ENCODE data around the gene TBC1D19. TPM values are rescaled to one million over a fixed set of nuclear protein-coding genes. Genes with fewer than 3 reads are reported as not detected.

The TBC1D19 gene
- total and polyA plus RNA-seq, 2 of the 4 experiments (the other 2 are of a cell fraction), result 9.9 to 17.6 TPM

DNA sequence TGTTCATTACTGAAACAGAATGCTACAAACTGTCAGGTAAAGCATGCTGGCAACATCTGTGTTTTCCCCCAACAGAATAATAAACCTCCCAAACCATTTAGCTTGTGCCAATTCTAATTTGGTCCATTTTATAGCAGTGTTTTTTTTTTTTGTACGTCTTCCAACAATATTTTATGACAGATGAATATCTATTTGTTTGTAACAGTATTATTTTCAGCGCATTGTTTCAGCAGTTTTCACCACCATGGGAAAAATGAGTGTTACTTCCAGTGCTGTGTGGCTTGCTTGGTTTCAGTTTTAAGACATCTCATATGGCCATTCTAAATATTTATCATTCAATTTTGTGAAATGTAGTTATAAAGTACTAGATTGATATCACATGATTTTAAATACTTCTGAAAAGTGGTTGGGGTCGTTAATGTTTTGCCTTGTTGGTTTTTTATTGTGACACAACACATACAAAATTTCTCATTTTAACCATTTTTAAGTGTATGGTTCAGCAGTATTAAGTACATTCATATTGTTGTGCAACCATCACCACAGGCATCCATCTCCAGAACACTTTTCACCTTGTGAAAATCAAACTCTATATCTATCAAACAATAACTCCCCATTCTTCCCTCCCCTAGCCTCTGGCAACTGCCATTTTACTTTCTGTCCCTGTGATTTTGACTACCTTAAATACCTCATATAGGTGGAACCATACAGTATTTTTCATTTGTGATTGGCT is 25.6 kb upstream of the TBC1D19 start:
- dilution Hi-C loops (cut with HindIII; ENCODE audit: low sequenced_read_pairs, unreplicated experiment) (no loop called here), in situ Hi-C loops (cut with MboI; ENCODE audit: low sequenced_read_pairs) (no loop called here), intact Hi-C loops (cut with micrococcal nuclease) (no loop called here)
- DNase-seq (no peak), ATAC-seq (ENCODE audit: low read depth) (no peak)
- Histone ChIP-seq H2AK5ac (ENCODE audit: low read depth, low read length) (no peak overlapping the region), H2BK5ac (ENCODE audit: low read depth, low read length, poor library complexity, severe bottlenecking) (peak overlapping the region; percentile 70), H3K36me3 (ENCODE audit: control insufficient read depth, insufficient read depth, low read length) (no peaks in the 10 kb centered on the region), H3K18ac (ENCODE audit: low read depth, low read length) (peak overlapping the region; percentile 68; the same call in 1 of the 2 replicates), H3K9me1 (ENCODE audit: insufficient read depth, low read length) (no peaks in the 10 kb centered on the region), H3K14ac (replicated peaks; ENCODE audit: low read depth, low read length) (no peak overlapping the region), H3K9ac (ENCODE audit: low read depth, low read length) (no peak overlapping the region), H2AFZ (replicated peaks; ENCODE audit: low read length, poor library complexity) (no peak overlapping the region), H3K4me3 (ENCODE audit: insufficient read depth, low read depth, low read length) (no peak overlapping the region), H3K4ac (ENCODE audit: low read depth, low read length) (no peak overlapping the region), H2BK20ac (ENCODE audit: low read depth, low read length) (no peak overlapping the region), H4K20me1 (ENCODE audit: insufficient read depth, low read length) (no peaks in the 10 kb centered on the region), H2BK15ac (ENCODE audit: low read depth, low read length) (peak overlapping the region; percentile 45; the same call in 1 of the 3 replicates), H3K56ac (ENCODE audit: extremely low read depth, insufficient read depth, low read length) (no peak overlapping the region), H3K23ac (ENCODE audit: low read depth, low read length) (no peak overlapping the region), H4K8ac (ENCODE audit: low read depth in 2 of 2, low read length in 2 of 2) (peak overlapping the region in 1 of 2 experiments; percentile 56; a peak in 1 of 4 replicates), H2AK9ac (replicated peaks; ENCODE audit: low read depth, low read length, poor library complexity) (no peak overlapping the region), H3K4me2 (ENCODE audit: low read depth, low read length) (no peak overlapping the region), H3K79me1 (ENCODE audit: low read depth in 1 of 2, low read length in 2 of 2) (no peaks in the 10 kb centered on the region), H3K9me3 (ENCODE audit: control insufficient read depth, insufficient read depth, low read length) (peaks cover 2% of the 10 kb centered on the region; the same call in 1 of the 2 replicates), H3K27me3 (ENCODE audit: control insufficient read depth, insufficient read depth, low read length) (no peaks in the 10 kb centered on the region), H3K4me1 (ENCODE audit: control insufficient read depth, insufficient read depth, low read length) (peaks cover 6% of the 10 kb centered on the region), H4K5ac (ENCODE audit: low read depth, low read length) (peak overlapping the region; percentile 84; the same call in 1 of the 2 replicates), H2BK120ac (ENCODE audit: low read depth, low read length) (no peak overlapping the region; the same call in 1 of the 2 replicates), H3K27ac (ENCODE audit: insufficient read depth, low read length) (no peak overlapping the region; the same call in 1 of the 2 replicates), H4K91ac (ENCODE audit: insufficient read depth, low read depth, low read length) (no peak overlapping the region)
- no CpG with 5 or more reads among the region's 3 CpGs for WGBS, 2 experiments (ENCODE audit: extremely low coverage in 2 of 2, insufficient read length in 1 of 2)
- POLR2A ChIA-PET (ENCODE audit: unreplicated experiment), result no interaction called here
- CTCF ChIA-PET, result no interaction called here
- TF ChIP-seq BHLHE40 (IDR thresholded peaks at IDR 0.05; ENCODE audit: low read depth, low read length) (no peak), MXI1 (IDR thresholded peaks at IDR 0.05; ENCODE audit: borderline replicate concordance, low read depth, low read length) (no peak), CEBPB (IDR thresholded peaks at IDR 0.05; ENCODE audit: low read depth, low read length) (peak; percentile 59)
- BruUV-seq (replicated peaks), result no TSS peak

All from IMR-90 (cell line).